KMS-11 (cell line): Measurements from ENCODE around the gene THUMPD2.

Source experiments
- H2AFZ ChIP-seq: fragments of 200-600 bp; sonication (generic); 2 replicates; pipeline ENCODE4 v1.6.1; 2016; ENCODE audit warnings: antibody characterized with exemption, mixed run types, low read depth
- H3K27ac ChIP-seq: fragments of 200-600 bp; sonication (generic); 2 replicates; pipeline ENCODE4 v1.6.1; 2016; ENCODE audit warnings: mild to moderate bottlenecking, mixed run types
- H3K27me3 ChIP-seq: fragments of 200-600 bp; sonication (generic); 2 replicates; pipeline ENCODE4 v1.6.1; 2017; ENCODE audit warnings: mild to moderate bottlenecking, low read depth, mixed run types, moderate library complexity; ENCODE audit not compliant: insufficient read depth
- H3K36me3 ChIP-seq: fragments of 200-600 bp; sonication (generic); 2 replicates; pipeline ENCODE4 v1.6.1; 2017; ENCODE audit warnings: mild to moderate bottlenecking, mixed run types; ENCODE audit not compliant: insufficient read depth
- H3K4me1 ChIP-seq: fragments of 200-600 bp; sonication (generic); 2 replicates; pipeline ENCODE4 v1.6.1; 2016; ENCODE audit warnings: mild to moderate bottlenecking, low read depth, mixed run types; ENCODE audit not compliant: poor library complexity, severe bottlenecking
- H3K4me2 ChIP-seq: fragments of 200-600 bp; sonication (generic); 2 replicates; pipeline ENCODE4 v1.7.0; 2016; ENCODE audit warnings: mild to moderate bottlenecking, mixed run types
- H3K4me3 ChIP-seq: fragments of 200-600 bp; sonication (generic); IDR thresholded peaks from 2 replicates; pipeline ENCODE4 v1.6.1; 2017; ENCODE audit warnings: low read depth, low read length, mixed read lengths; ENCODE audit not compliant: insufficient read depth
- H3K79me2 ChIP-seq: fragments of 200-600 bp; sonication (generic); 2 replicates; pipeline ENCODE4 v1.6.1; 2016; ENCODE audit warnings: low read depth, mixed run types; ENCODE audit not compliant: insufficient read depth
- H3K9ac ChIP-seq: fragments of 200-600 bp; sonication (generic); 2 replicates; pipeline ENCODE4 v1.6.1; 2016; ENCODE audit warnings: mild to moderate bottlenecking, mixed run types
- H4K20me1 ChIP-seq: fragments of 200-600 bp; sonication (generic); 2 replicates; pipeline ENCODE4 v1.6.1; 2016; ENCODE audit warnings: mild to moderate bottlenecking, mixed run types; ENCODE audit not compliant: insufficient read depth
- CTCF ChIP-seq: fragments of 200-600 bp; sonication (generic); conservative IDR thresholded peaks from 2 replicates; pipeline ENCODE4 v1.6.1; 2017; ENCODE audit warnings: low read depth, mild to moderate bottlenecking, antibody characterized with exemption, low read length, moderate library complexity, mixed read lengths

Gene THUMPD2

GRCh38 chr2:39719317-39719716, 59.7 kb downstream of the THUMPD2 start:
- TF ChIP-seq CTCF = no peak
- Histone ChIP-seq H3K27me3 (no peaks in the 10 kb centered on the region), H4K20me1 (no peaks in the 10 kb centered on the region), H3K4me3 (no peak overlapping the region), H2AFZ (no peak overlapping the region), H3K4me2 (no peak overlapping the region), H3K79me2 (no peaks in the 10 kb centered on the region), H3K4me1 (no peaks in the 10 kb centered on the region), H3K27ac (no peak overlapping the region), H3K9ac (no peak overlapping the region), H3K36me3 (no peaks in the 10 kb centered on the region)

GRCh38 chr2:39718483-39718882, 60.6 kb downstream of the THUMPD2 start:
- H3K4me3 ChIP-seq = no peak overlapping the region
- no peaks in the 10 kb centered on the region for H3K27me3 ChIP-seq
- H4K20me1 ChIP-seq = no peaks in the 10 kb centered on the region
- no peak for TF ChIP-seq CTCF
- no peak overlapping the region for H3K9ac ChIP-seq
- no peaks in the 10 kb centered on the region for H3K36me3 ChIP-seq
- no peak overlapping the region for H2AFZ ChIP-seq
- H3K27ac ChIP-seq = no peak overlapping the region
- no peaks in the 10 kb centered on the region for H3K4me1 ChIP-seq
- no peaks in the 10 kb centered on the region for H3K79me2 ChIP-seq
- no peak overlapping the region for H3K4me2 ChIP-seq

GRCh38 chr2:39717067-39717466, 62.0 kb downstream of the THUMPD2 start:
- no peaks in the 10 kb centered on the region for H3K36me3 ChIP-seq
- no peaks in the 10 kb centered on the region for H3K4me1 ChIP-seq
- H3K9ac ChIP-seq = no peak overlapping the region
- H3K4me3 ChIP-seq = no peak overlapping the region
- no peaks in the 10 kb centered on the region for H3K79me2 ChIP-seq
- no peak overlapping the region for H3K4me2 ChIP-seq
- no peak for TF ChIP-seq CTCF
- no peak overlapping the region for H3K27ac ChIP-seq
- H3K27me3 ChIP-seq = no peaks in the 10 kb centered on the region
- H2AFZ ChIP-seq = no peak overlapping the region
- H4K20me1 ChIP-seq = no peaks in the 10 kb centered on the region

- Histone ChIP-seq H3K27ac (no peak overlapping the region), H3K4me3 (no peak overlapping the region), H2AFZ (no peak overlapping the region), H3K27me3 (no peaks in the 10 kb centered on the region), H3K9ac (no peak overlapping the region), H3K36me3 (no peaks in the 10 kb centered on the region), H4K20me1 (no peaks in the 10 kb centered on the region), H3K4me2 (no peak overlapping the region), H3K79me2 (no peaks in the 10 kb centered on the region), H3K4me1 (no peaks in the 10 kb centered on the region)
- TF ChIP-seq CTCF = no peak
Observed at GRCh38 chr2:39715822-39716221, 63.2 kb downstream of the THUMPD2 start.

- Histone ChIP-seq H3K27me3 (no peaks in the 10 kb centered on the region), H3K79me2 (no peaks in the 10 kb centered on the region), H3K36me3 (no peaks in the 10 kb centered on the region), H2AFZ (no peak overlapping the region), H3K9ac (no peak overlapping the region), H3K4me3 (no peak overlapping the region), H3K4me2 (no peak overlapping the region), H4K20me1 (no peaks in the 10 kb centered on the region), H3K27ac (no peak overlapping the region), H3K4me1 (no peaks in the 10 kb centered on the region)
- no peak for TF ChIP-seq CTCF
Observed at GRCh38 chr2:39715095-39715494, 64.0 kb downstream of the THUMPD2 start.
